T-helper 1 cell (primary cell): ENCODE results near the gene CRKL.
A peak's percentile ranks its signal among the peaks of the same experiment; 100 is the strongest.
"Not testable (repeated sequence)": the region's sequence is repeated elsewhere in the genome, so short reads cannot be mapped to it uniquely, and the experiment has no call there.

ENCODE experiments used
- DNase-seq, 5 donors: peaks; one replicate each; pipeline ENCODE4 v3.0.0-alpha.2; 2012 to 2020
- total RNA-seq, 4 donors: gene quantifications; one replicate each; lab custom pipeline; 2026; lab: John Stamatoyannopoulos, UW

Gene CRKL
- total RNA-seq, result 71.7 to 109 (median 95.7) reads per million in 4 donors

GRCh38 chr22:20916916-20917810 lies at the start of gene CRKL:
TSS of gene CRKL (plus strand) at chr22:20917407. CDS start at chr22:20917935, 528 bp downstream.
- DNase-seq, result peak; percentile 92 to 98 (median 94)

- DNase-seq, result no peak
These were observed 48.9 kb upstream of the CRKL start for GRCh38 chr22:20868025-20868962.

- DNase-seq, result no peak
These were observed 48.0 kb upstream of the CRKL start for GRCh38 chr22:20869234-20869633.

- DNase-seq, result no peak
These were observed 44.0 kb upstream of the CRKL start for GRCh38 chr22:20873214-20873613.

- DNase-seq, result no peak
These were observed 41.9 kb upstream of the CRKL start for GRCh38 chr22:20875296-20875695.

- no peak for DNase-seq
These were observed 39.5 kb upstream of the CRKL start for GRCh38 chr22:20877715-20878114.

GRCh38 chr22:20881231-20881630 lies 36.0 kb upstream of the CRKL start:
- DNase-seq, result no peak

- no peak for DNase-seq
These were observed 35.1 kb upstream of the CRKL start for GRCh38 chr22:20881869-20882815.

- DNase-seq, result no peak
These were observed 34.4 kb upstream of the CRKL start for GRCh38 chr22:20882855-20883254.

GRCh38 chr22:20884454-20884853 lies 32.8 kb upstream of the CRKL start:
- DNase-seq, result no peak

GRCh38 chr22:20885017-20885556 lies 32.1 kb upstream of the CRKL start:
- DNase-seq, result no peak

GRCh38 chr22:20885557-20886323 lies 31.5 kb upstream of the CRKL start:
- peak in 3 of 5 donors; percentile 5 to 25 (median 12) for DNase-seq

- DNase-seq, result no peak
These were observed 29.8 kb upstream of the CRKL start for GRCh38 chr22:20887375-20887774.

GRCh38 chr22:20889025-20889704 lies 28.0 kb upstream of the CRKL start:
- no peak for DNase-seq

GRCh38 chr22:20889904-20890540 lies 27.2 kb upstream of the CRKL start:
- no peak for DNase-seq

- DNase-seq, result no peak
These were observed 26.2 kb upstream of the CRKL start for GRCh38 chr22:20890975-20891374.

- not testable (repeated sequence) for DNase-seq
These were observed 19.5 kb upstream of the CRKL start for GRCh38 chr22:20897737-20898136.

GRCh38 chr22:20899827-20900423 lies 17.3 kb upstream of the CRKL start:
- DNase-seq, result no peak
